HepG2 (cell line): ENCODE results near the gene SSR2. TPM values are rescaled to one million over a fixed set of nuclear protein-coding genes. Genes with fewer than 3 reads are reported as not detected.

Experiments
- CBFB ChIP-seq: sonication (generic); formaldehyde crosslinking; IDR thresholded peaks from 2 replicates; pipeline ENCODE4 v1.4.0; 2020; ENCODE audit warnings: missing genetic modification reagents
- CC2D1A ChIP-seq: sonication (generic); formaldehyde crosslinking; IDR thresholded peaks from 2 replicates; pipeline ENCODE4 v1.8.1; 2023; ENCODE audit warnings: mild to moderate bottlenecking, missing genetic modification reagents
- ELF1 ChIP-seq: sonication (generic); formaldehyde crosslinking; IDR thresholded peaks from 2 replicates; pipeline ENCODE4 v1.4.0; 2020; ENCODE audit warnings: missing genetic modification reagents
- JUND ChIP-seq: sonication (generic); formaldehyde crosslinking; IDR thresholded peaks from 2 replicates; pipeline ENCODE4 v1.8.0; 2022; ENCODE audit warnings: mild to moderate bottlenecking, missing genetic modification reagents
- MED8 ChIP-seq: sonication (generic); formaldehyde crosslinking; IDR thresholded peaks from 2 replicates; pipeline ENCODE4 v1.8.1; 2023; ENCODE audit warnings: mild to moderate bottlenecking, missing genetic modification reagents; ENCODE audit not compliant: insufficient replicate concordance
- NFIB ChIP-seq: sonication (generic); formaldehyde crosslinking; IDR thresholded peaks from 2 replicates; pipeline ENCODE4 v1.9.0; 2021; ENCODE audit warnings: missing genetic modification reagents, mild to moderate bottlenecking, borderline replicate concordance
- RBM39 ChIP-seq: fragments of 200-400 bp; formaldehyde crosslinking; IDR thresholded peaks from one replicate; pipeline ENCODE4 v1.6.1; 2018; ENCODE audit warnings: antibody characterized with exemption, mild to moderate bottlenecking, low read depth, low read length; ENCODE audit not compliant: poor library complexity, severe bottlenecking
- SRF ChIP-seq: IDR thresholded peaks from 2 replicates; pipeline ENCODE4 v1.6.1; 2011; ENCODE audit warnings: mild to moderate bottlenecking, low read depth, low read length, moderate library complexity
- TBX3 ChIP-seq: fragments of 450-650 bp; IDR thresholded peaks from 2 replicates; pipeline ENCODE4 v1.6.1; 2017; ENCODE audit warnings: antibody characterized with exemption, mild to moderate bottlenecking, inconsistent platforms, borderline replicate concordance
- TEAD3 ChIP-seq: optimal IDR thresholded peaks from 2 replicates; pipeline ENCODE3; 2016; ENCODE audit warnings: borderline replicate concordance
- ZNF160 ChIP-seq: sonication (generic); formaldehyde crosslinking; IDR thresholded peaks from 2 replicates; pipeline ENCODE4 v1.8.0; 2022; ENCODE audit warnings: mild to moderate bottlenecking, inconsistent platforms, missing genetic modification reagents
- ZNF337 ChIP-seq: sonication (generic); formaldehyde crosslinking; IDR thresholded peaks from 2 replicates; pipeline ENCODE4 v1.5.1; 2020; ENCODE audit warnings: missing genetic modification reagents, low read depth, mild to moderate bottlenecking, borderline replicate concordance
- ZNF484 ChIP-seq: sonication (generic); formaldehyde crosslinking; IDR thresholded peaks from 2 replicates; pipeline ENCODE4 v1.5.1; 2020; ENCODE audit warnings: mild to moderate bottlenecking, low read depth, missing genetic modification reagents, borderline replicate concordance
- ZNF546 ChIP-seq: sonication (generic); formaldehyde crosslinking; conservative IDR thresholded peaks from 2 replicates; pipeline ENCODE4 v1.8.1; 2023; ENCODE audit warnings: mild to moderate bottlenecking, missing genetic modification reagents
- ZNF570 ChIP-seq: sonication (generic); formaldehyde crosslinking; IDR thresholded peaks from 2 replicates; pipeline ENCODE4 v1.4.0; 2020; ENCODE audit warnings: mild to moderate bottlenecking, missing genetic modification reagents, borderline replicate concordance
- ZNF598 ChIP-seq: sonication (generic); formaldehyde crosslinking; IDR thresholded peaks from 2 replicates; pipeline ENCODE4 v1.5.1; 2020; ENCODE audit warnings: mild to moderate bottlenecking, missing genetic modification reagents, borderline replicate concordance
- ZNF83 ChIP-seq: sonication (generic); formaldehyde crosslinking; IDR thresholded peaks from 2 replicates; pipeline ENCODE4 v1.4.0; 2020; ENCODE audit warnings: missing genetic modification reagents, mild to moderate bottlenecking, borderline replicate concordance
- polyA plus RNA-seq, 8 experiments: library from polyadenylated mRNA; depleted of rRNA in 3 of 8; stranded (reverse) in 7 of 8; unstranded in 1 of 8; fragments of >200 nt; fragmentation: Illumina TruSeq in 4 of 8; extraction: Trizol in 4 of 8; gene quantifications; 2 replicates each; pipeline versions ENCODE4 v1.2.1 to v1.2.3, GENCODE V29; 2011 to 2016; ENCODE audit warnings: low read depth in 4 of 8, missing spikeins in 1 of 8, mixed read lengths in 1 of 8; ENCODE audit not compliant: insufficient read depth in 1 of 8
- total RNA-seq, 5 experiments: library from RNA; depleted of rRNA; stranded (reverse); fragments of >200 nt; fragmentation: Illumina TruSeq; extraction: Trizol; gene quantifications; 2 replicates each; pipeline ENCODE4 v1.2.3, GENCODE V29; 2016; ENCODE audit warnings: low read depth in 1 of 5
- TF ChIP-seq, protein P1 (sequence below): sonication (generic); formaldehyde crosslinking; IDR thresholded peaks from 2 replicates; pipeline ENCODE4 v1.5.0; 2020; ENCODE audit warnings: mild to moderate bottlenecking, missing genetic modification reagents
- TF ChIP-seq, protein P2 (sequence below): sonication (generic); formaldehyde crosslinking; IDR thresholded peaks from 2 replicates; pipeline ENCODE4 v1.8.1; 2023; ENCODE audit warnings: missing genetic modification reagents, mild to moderate bottlenecking, borderline replicate concordance
- TF ChIP-seq, protein P3 (sequence below): sonication (generic); formaldehyde crosslinking; IDR thresholded peaks from 2 replicates; pipeline ENCODE4 v1.4.0; 2020; ENCODE audit warnings: missing genetic modification reagents, borderline replicate concordance
- TF ChIP-seq, protein P4 (sequence below): sonication (generic); formaldehyde crosslinking; IDR thresholded peaks from 2 replicates; pipeline ENCODE4 v1.8.0; 2022; ENCODE audit warnings: mild to moderate bottlenecking, missing genetic modification reagents, moderate library complexity

Gene SSR2
- total and polyA plus RNA-seq, 2 of the 13 experiments (the other 11 are each of a cell fraction or from before 2014, with no cell fraction given), result 284 to 461 TPM

DNA sequence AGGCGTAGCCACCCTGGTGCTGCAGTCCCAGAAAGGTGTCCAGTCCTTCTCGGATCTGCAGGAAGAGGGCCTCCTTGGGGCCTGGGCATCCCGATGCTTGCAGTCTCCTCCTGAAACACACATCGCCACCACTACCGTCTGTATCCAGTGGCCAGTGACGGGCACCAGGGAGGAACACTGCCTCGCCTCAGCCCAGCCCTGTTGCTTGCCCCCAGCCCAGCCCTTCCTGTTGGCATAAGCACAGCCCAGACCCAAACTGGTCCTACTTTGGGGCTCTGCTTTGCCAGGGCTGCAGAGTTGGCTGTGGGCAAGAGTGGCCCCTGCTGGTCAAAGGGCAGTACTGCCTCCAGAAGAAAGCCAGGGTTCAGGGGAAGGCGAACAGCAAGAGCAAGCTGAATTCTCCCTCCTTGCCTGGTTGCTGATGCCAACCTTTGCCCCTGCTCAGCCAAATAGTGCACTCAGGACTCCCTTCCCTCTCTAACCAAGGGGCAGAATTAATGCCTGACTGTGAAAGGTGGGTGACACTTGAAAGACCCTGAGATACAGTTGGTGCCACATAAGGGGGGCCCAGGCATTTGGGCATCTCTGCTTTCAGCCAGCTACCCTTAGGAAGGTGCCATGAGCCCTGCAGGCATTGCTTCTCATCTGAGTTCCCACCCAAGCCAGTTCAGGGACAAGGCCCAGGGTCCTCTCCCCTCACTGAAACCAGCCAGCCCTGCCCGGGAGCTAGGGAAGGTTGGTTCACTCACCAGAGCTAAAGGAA is 31.3 kb downstream of the SSR2 start (continued):
- TF ChIP-seq, protein P1, sequence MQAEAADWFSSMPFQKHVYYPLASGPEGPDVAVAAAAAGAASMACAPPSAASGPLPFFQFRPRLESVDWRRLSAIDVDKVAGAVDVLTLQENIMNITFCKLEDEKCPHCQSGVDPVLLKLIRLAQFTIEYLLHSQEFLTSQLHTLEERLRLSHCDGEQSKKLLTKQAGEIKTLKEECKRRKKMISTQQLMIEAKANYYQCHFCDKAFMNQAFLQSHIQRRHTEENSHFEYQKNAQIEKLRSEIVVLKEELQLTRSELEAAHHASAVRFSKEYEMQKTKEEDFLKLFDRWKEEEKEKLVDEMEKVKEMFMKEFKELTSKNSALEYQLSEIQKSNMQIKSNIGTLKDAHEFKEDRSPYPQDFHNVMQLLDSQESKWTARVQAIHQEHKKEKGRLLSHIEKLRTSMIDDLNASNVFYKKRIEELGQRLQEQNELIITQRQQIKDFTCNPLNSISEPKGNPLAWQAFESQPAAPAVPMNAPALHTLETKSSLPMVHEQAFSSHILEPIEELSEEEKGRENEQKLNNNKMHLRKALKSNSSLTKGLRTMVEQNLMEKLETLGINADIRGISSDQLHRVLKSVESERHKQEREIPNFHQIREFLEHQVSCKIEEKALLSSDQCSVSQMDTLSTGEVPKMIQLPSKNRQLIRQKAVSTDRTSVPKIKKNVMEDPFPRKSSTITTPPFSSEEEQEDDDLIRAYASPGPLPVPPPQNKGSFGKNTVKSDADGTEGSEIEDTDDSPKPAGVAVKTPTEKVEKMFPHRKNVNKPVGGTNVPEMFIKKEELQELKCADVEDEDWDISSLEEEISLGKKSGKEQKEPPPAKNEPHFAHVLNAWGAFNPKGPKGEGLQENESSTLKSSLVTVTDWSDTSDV (CRISPR knock-in tag), result no peak
- TF ChIP-seq ZNF83 (CRISPR knock-in tag) (no peak; the same call in 1 of the 2 replicates), CC2D1A (CRISPR knock-in tag) (no peak), MED8 (no peak), ZNF546 (CRISPR knock-in tag) (0 out of 2 replicates have a peak, but pooled peaks have one; percentile 41), RBM39 (no peak), CBFB (CRISPR knock-in tag) (peak; percentile 61; the same call in 1 of the 2 replicates), ZNF570 (no peak), NFIB (CRISPR knock-in tag) (no peak), ELF1 (CRISPR knock-in tag) (peak; percentile 38; the same call in 1 of the 2 replicates), TBX3 (no peak), JUND (CRISPR knock-in tag) (no peak), TEAD3 (CRISPR knock-in tag) (peak; percentile 53), ZNF160 (CRISPR knock-in tag) (no peak), SRF (no peak), ZNF484 (CRISPR knock-in tag) (no peak), ZNF337 (CRISPR knock-in tag) (peak; percentile 34; the same call in 1 of the 2 replicates), ZNF598 (CRISPR knock-in tag) (peak; percentile 78; the same call in 1 of the 2 replicates)
- TF ChIP-seq, protein P2, sequence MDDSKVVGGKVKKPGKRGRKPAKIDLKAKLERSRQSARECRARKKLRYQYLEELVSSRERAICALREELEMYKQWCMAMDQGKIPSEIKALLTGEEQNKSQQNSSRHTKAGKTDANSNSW (CRISPR knock-in tag), result 0 out of 2 replicates have a peak, but pooled peaks have one; percentile 48
- TF ChIP-seq, protein P3, sequence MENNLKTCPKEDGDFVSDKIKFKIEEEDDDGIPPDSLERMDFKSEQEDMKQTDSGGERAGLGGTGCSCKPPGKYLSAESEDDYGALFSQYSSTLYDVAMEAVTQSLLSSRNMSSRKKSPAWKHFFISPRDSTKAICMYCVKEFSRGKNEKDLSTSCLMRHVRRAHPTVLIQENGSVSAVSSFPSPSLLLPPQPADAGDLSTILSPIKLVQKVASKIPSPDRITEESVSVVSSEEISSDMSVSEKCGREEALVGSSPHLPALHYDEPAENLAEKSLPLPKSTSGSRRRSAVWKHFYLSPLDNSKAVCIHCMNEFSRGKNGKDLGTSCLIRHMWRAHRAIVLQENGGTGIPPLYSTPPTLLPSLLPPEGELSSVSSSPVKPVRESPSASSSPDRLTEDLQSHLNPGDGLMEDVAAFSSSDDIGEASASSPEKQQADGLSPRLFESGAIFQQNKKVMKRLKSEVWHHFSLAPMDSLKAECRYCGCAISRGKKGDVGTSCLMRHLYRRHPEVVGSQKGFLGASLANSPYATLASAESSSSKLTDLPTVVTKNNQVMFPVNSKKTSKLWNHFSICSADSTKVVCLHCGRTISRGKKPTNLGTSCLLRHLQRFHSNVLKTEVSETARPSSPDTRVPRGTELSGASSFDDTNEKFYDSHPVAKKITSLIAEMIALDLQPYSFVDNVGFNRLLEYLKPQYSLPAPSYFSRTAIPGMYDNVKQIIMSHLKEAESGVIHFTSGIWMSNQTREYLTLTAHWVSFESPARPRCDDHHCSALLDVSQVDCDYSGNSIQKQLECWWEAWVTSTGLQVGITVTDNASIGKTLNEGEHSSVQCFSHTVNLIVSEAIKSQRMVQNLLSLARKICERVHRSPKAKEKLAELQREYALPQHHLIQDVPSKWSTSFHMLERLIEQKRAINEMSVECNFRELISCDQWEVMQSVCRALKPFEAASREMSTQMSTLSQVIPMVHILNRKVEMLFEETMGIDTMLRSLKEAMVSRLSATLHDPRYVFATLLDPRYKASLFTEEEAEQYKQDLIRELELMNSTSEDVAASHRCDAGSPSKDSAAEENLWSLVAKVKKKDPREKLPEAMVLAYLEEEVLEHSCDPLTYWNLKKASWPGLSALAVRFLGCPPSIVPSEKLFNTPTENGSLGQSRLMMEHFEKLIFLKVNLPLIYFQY (CRISPR knock-in tag), result peak; percentile 79; the same call in 1 of the 2 replicates
- TF ChIP-seq, protein P4, sequence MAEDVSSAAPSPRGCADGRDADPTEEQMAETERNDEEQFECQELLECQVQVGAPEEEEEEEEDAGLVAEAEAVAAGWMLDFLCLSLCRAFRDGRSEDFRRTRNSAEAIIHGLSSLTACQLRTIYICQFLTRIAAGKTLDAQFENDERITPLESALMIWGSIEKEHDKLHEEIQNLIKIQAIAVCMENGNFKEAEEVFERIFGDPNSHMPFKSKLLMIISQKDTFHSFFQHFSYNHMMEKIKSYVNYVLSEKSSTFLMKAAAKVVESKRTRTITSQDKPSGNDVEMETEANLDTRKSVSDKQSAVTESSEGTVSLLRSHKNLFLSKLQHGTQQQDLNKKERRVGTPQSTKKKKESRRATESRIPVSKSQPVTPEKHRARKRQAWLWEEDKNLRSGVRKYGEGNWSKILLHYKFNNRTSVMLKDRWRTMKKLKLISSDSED (CRISPR knock-in tag), result no peak
